Caco-2 (cell line): ENCODE data around the gene ZNF219. TPM values are rescaled to one million over a fixed set of nuclear protein-coding genes. Genes with fewer than 3 reads are reported as not detected.
"Not testable (repeated sequence)": the region's sequence is repeated elsewhere in the genome, so short reads cannot be mapped to it uniquely, and the experiment has no call there.

ENCODE experiments used
- BruUV-seq: library from RNA; stranded (reverse); fragments of 400-500 nt; replicated peaks from 2 replicates; lab custom pipeline; 2021; lab: Mats Ljungman, UMichigan
- CTCF ChIA-PET: fragments of 300-600 bp; sonication (Branson Sonifier 250); formaldehyde crosslinking; loops from one replicate; lab custom pipeline; 2022; ENCODE audit warnings: antibody characterized with exemption; lab: Charles Lee
- POLR2A ChIA-PET: fragments of 300-600 bp; sonication (Branson Sonifier 250); formaldehyde crosslinking; loops from one replicate; lab custom pipeline; 2022; ENCODE audit warnings: antibody characterized with exemption; lab: Charles Lee
- DNase-seq, 2 experiments: peaks; one replicate each; pipeline versions ENCODE4 v3.0.0 to v3.0.0-alpha.2; 2020 to 2022
- H3K27me3 ChIP-seq: replicated peaks from 2 replicates; pipeline ENCODE4 v1.6.0; 2011; ENCODE audit warnings: low read length; ENCODE audit not compliant: control insufficient read depth, insufficient read depth
- H3K36me3 ChIP-seq: 2 replicates; pipeline ENCODE4 v1.5.1; 2011; ENCODE audit warnings: low read length; ENCODE audit not compliant: control insufficient read depth, insufficient read depth
- H3K4me1 ChIP-seq: fragments of 250-450 bp; sonication (Bioruptor Pico); 2 replicates; pipeline ENCODE4 v1.5.1; 2020; ENCODE audit warnings: mild to moderate bottlenecking
- H3K4me3 ChIP-seq: 2 replicates; pipeline ENCODE4 v1.5.1; 2011; ENCODE audit warnings: low read depth, mild to moderate bottlenecking, control low read depth, low read length
- H3K9me3 ChIP-seq: fragments of 250-450 bp; sonication (Bioruptor Pico); 2 replicates; pipeline ENCODE4 v1.5.1; 2020; ENCODE audit warnings: mild to moderate bottlenecking, moderate library complexity
- H3K27ac Mint-ChIP-seq: one replicate; pipeline ENCODE4 v1.8.0; 2022; ENCODE audit warnings: mixed read lengths; ENCODE audit not compliant: unreplicated experiment
- H3K27me3 Mint-ChIP-seq: one replicate; pipeline ENCODE4 v1.8.0; 2022; ENCODE audit warnings: mixed read lengths; ENCODE audit not compliant: insufficient read depth, unreplicated experiment
- H3K36me3 Mint-ChIP-seq: one replicate; pipeline ENCODE4 v1.8.0; 2022; ENCODE audit warnings: mild to moderate bottlenecking, mixed read lengths; ENCODE audit not compliant: insufficient read depth, unreplicated experiment
- H3K4me1 Mint-ChIP-seq: one replicate; pipeline ENCODE4 v1.8.0; 2022; ENCODE audit warnings: low read depth, mixed read lengths; ENCODE audit not compliant: unreplicated experiment
- H3K4me3 Mint-ChIP-seq: one replicate; pipeline ENCODE4 v1.8.0; 2022; ENCODE audit warnings: mild to moderate bottlenecking, moderate library complexity, mixed read lengths; ENCODE audit not compliant: unreplicated experiment
- H3K9me3 Mint-ChIP-seq: one replicate; pipeline ENCODE4 v1.8.0; 2022; ENCODE audit warnings: mixed read lengths; ENCODE audit not compliant: unreplicated experiment
- intact Hi-C: fragments of 100-400 bp; cut with micrococcal nuclease; formaldehyde crosslinking; loops from one replicate; pipeline ENCODE4 v1.10.0; 2022; ENCODE audit not compliant: unreplicated experiment
- total RNA-seq: library from RNA; stranded (reverse); gene quantifications from 2 replicates; pipeline ENCODE4 v1.2.3, GENCODE V29; 2022
- TF ChIP-seq, protein P1 (sequence below), 2 experiments: fragments of 200-600 bp in 1 of 2; IDR thresholded peaks; 1 replicate in 1 of 2; 2 replicates in 1 of 2; pipeline versions ENCODE4 v1.5.1 to v1.8.0; 2011 to 2022; ENCODE audit warnings: antibody characterized with exemption in 1 of 2, control low read depth in 1 of 2, inconsistent platforms in 1 of 2, low read depth in 1 of 2, low read length in 1 of 2, mild to moderate bottlenecking in 1 of 2, moderate library complexity in 1 of 2; ENCODE audit not compliant: insufficient read depth in 1 of 2, severe bottlenecking in 1 of 2, unreplicated experiment in 1 of 2

Gene ZNF219
- total RNA-seq, 1 experiment from 2014 or later = 35.2 TPM

DNA sequence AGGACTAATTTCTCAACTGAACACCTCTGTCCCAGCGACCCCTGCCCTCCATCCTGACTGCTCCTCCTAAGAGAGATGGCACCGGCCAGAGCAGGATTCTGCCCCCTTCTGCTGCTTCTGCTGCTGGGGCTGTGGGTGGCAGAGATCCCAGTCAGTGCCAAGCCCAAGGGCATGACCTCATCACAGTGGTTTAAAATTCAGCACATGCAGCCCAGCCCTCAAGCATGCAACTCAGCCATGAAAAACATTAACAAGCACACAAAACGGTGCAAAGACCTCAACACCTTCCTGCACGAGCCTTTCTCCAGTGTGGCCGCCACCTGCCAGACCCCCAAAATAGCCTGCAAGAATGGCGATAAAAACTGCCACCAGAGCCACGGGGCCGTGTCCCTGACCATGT is 55.5 kb downstream of the ZNF219 start:
- Mint-ChIP-seq H3K27ac (no peak overlapping the region), H3K36me3 (no peaks in the 10 kb centered on the region), H3K9me3 (no peaks in the 10 kb centered on the region), H3K27me3 (peaks cover 16% of the 10 kb centered on the region), H3K4me3 (no peak overlapping the region), H3K4me1 (peaks cover 18% of the 10 kb centered on the region)
- no TSS peak for BruUV-seq
- H3K27me3 ChIP-seq = no peaks in the 10 kb centered on the region
- H3K4me1 ChIP-seq = peaks cover 21% of the 10 kb centered on the region
- no peaks in the 10 kb centered on the region for H3K9me3 ChIP-seq
- TF ChIP-seq, protein P1, sequence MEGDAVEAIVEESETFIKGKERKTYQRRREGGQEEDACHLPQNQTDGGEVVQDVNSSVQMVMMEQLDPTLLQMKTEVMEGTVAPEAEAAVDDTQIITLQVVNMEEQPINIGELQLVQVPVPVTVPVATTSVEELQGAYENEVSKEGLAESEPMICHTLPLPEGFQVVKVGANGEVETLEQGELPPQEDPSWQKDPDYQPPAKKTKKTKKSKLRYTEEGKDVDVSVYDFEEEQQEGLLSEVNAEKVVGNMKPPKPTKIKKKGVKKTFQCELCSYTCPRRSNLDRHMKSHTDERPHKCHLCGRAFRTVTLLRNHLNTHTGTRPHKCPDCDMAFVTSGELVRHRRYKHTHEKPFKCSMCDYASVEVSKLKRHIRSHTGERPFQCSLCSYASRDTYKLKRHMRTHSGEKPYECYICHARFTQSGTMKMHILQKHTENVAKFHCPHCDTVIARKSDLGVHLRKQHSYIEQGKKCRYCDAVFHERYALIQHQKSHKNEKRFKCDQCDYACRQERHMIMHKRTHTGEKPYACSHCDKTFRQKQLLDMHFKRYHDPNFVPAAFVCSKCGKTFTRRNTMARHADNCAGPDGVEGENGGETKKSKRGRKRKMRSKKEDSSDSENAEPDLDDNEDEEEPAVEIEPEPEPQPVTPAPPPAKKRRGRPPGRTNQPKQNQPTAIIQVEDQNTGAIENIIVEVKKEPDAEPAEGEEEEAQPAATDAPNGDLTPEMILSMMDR (IDR thresholded peaks at IDR 0.05; ENCODE audit: insufficient read depth in 1 of 2, low read depth in 1 of 2, low read length in 1 of 2, severe bottlenecking in 1 of 2, unreplicated experiment in 1 of 2) = no peak
- intact Hi-C loops = no loop called here
- DNase-seq = no peak
- H3K36me3 ChIP-seq = no peaks in the 10 kb centered on the region
- POLR2A ChIA-PET = interaction anchor here (0.6 kb wide), 1 partner anchor 430 kb away, joined by 4 read pairs; no protein-coding TSS in a partner anchor
- H3K4me3 ChIP-seq = no peak overlapping the region
- CTCF ChIA-PET = interaction anchor here (0.7 kb wide), 1 partner anchor 28 kb away, joined by 3 read pairs; no protein-coding TSS in a partner anchor

DNA sequence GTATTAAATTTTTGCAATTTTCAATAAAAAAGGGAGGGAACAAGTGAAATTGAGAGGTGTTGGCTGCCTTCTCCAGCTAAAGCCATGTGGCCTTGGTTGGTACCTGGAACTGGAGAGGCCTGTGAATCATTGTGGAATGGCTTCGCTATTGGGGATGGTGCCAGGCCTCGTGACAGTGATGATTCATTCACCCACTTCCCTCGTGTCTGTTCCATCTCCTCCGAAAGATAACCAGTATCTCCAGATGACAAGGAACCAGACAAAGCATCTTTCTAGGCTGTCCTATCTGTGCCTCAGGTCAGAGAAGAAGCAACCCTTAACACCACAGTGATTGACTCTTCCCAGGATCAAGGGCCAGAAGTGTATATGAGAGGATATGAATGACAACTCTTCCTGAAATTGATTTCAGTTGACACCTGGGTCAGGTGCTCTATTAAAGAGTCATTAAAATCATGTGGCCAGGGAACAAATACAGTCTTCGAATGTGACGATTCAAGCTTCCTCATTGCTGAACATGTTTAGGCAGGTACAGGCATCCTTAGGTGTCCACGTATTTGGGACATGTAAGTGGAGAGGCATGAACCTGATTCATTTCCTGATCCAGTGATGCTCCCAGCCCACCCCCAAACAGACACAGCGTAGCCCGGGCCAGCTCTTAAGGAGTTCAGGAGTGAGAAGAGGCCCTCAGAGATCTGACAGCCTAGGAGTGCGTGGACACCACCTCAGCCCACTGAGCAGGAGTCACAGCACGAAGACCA is 56.6 kb downstream of the ZNF219 start, which contains the start of gene RNASE7:
RNASE7 (plus strand) TSS at position 687 of the 758 bp plus-strand sequence. CDS start 631 bp downstream, outside the sequence.
- Histone ChIP-seq H3K4me3 (no peak within 1 kb of the TSS), H3K36me3 (no peaks in the 10 kb centered on the region), H3K4me1 (peaks cover 24% of the 10 kb centered on the region), H3K9me3 (no peaks in the 10 kb centered on the region), H3K27me3 (no peaks in the 10 kb centered on the region)
- DNase-seq = no peak
- Mint-ChIP-seq H3K4me1 (peaks cover 21% of the 10 kb centered on the region), H3K4me3 (no peak within 1 kb of the TSS), H3K27ac (no peak within 1 kb of the TSS), H3K9me3 (no peaks in the 10 kb centered on the region), H3K36me3 (no peaks in the 10 kb centered on the region), H3K27me3 (peaks cover 16% of the 10 kb centered on the region)
- ChIA-PET POLR2A (no interaction called here), CTCF (interaction anchor here (0.7 to 4.0 kb wide), 2 partner anchors 27 kb away, joined by 3 to 229 read pairs; no protein-coding TSS in a partner anchor)
- TF ChIP-seq, protein P1 (IDR thresholded peaks at IDR 0.05; ENCODE audit: insufficient read depth in 1 of 2, low read depth in 1 of 2, low read length in 1 of 2, severe bottlenecking in 1 of 2, unreplicated experiment in 1 of 2) = no peak
- intact Hi-C loops = no loop called here
- BruUV-seq = no TSS peak

DNA sequence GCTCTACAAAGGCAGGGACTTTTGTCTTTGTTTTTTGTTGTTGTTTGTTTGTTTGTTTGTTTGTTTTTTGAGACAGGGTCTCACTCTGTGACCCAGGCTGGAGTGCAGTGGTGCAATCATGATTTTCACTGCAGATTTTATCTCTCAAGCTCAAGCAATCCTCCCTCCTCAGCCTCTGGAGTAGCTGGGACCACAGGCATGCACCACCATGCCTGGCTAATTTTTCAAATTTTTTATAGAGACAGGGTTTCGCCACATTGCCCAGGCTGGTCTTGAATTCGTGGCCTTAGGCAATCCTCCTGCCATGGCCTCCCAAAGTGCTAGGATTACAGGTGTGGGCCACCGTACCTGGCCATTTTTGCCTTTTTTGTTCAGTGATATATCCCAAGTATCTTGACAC is 57.5 kb downstream of the ZNF219 start:
- BruUV-seq, H3K36me3 Mint-ChIP-seq, H3K36me3 ChIP-seq, H3K27me3 ChIP-seq, H3K9me3 ChIP-seq, H3K4me3 ChIP-seq, DNase-seq, H3K9me3 Mint-ChIP-seq, H3K4me3 Mint-ChIP-seq, H3K27ac Mint-ChIP-seq, POLR2A ChIA-PET: not testable (repeated sequence)
- H3K27me3 Mint-ChIP-seq = peaks cover 16% of the 10 kb centered on the region
- intact Hi-C loops = loop anchor here (1.0 kb wide), 4 partner anchors 27 to 184 kb away; no protein-coding TSS in a partner anchor
- H3K4me1 ChIP-seq = peaks cover 24% of the 10 kb centered on the region
- CTCF ChIA-PET = interaction anchor here (1.2 to 4.0 kb wide), 8 partner anchors 9 to 183 kb away, joined by 3 to 229 read pairs (median 9); partner anchors contain the start of gene ARHGEF40
- peaks cover 21% of the 10 kb centered on the region for H3K4me1 Mint-ChIP-seq
